ENCODE data around the gene TGFBRAP1. TPM values are rescaled to one million over a fixed set of nuclear protein-coding genes. Genes with fewer than 3 reads are reported as not detected.
"Not testable (repeated sequence)": the region's sequence is repeated elsewhere in the genome, so short reads cannot be mapped to it uniquely, and the experiment has no call there.

The TGFBRAP1 gene
- total RNA-seq, 1 experiment from 2014 or later: 19.3 TPM

DNA sequence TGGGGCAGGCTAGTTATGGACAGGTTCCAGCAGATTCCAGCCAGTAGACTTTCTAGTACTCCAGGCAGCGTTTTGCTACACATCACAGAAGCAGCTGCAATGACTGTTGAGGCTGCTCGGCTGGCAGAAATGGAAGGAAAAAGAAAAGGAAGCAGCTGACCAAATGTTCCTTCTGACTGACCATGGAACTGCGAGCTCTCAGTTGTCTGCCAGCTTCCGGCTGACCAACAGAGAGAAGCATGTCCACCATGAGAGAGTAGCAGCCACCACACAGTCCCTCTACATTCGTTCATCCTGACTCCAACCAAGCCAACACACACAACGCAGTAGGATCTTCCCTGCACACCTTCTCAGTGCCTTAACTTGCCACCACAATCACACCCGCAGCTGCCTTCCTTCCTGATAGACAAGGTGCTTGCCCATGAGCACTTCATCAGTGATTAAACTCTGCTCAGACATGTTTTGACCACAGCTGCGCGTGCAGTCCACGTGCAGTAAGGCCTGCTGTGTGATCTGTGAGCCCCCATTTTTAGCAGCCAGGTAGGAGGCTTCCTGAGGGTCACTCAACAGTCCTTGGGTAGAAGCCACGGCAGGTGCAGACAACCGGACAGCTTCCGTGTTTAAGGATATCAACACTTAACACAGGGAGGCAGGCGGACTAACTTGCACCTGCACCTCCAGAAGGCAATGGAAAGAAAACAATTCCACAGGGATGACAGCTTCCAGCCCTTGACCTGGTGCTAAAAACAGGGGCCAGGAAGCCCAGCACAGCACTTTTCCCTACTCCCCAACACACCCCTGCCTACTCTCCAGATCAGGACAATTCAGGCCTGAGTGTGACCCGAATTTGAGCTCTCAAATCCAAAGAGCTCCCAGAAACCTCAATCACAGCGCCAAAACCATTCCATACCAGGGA, 996 bp downstream of the TGFBRAP1 start:
- BruUV-seq (replicated peaks): no TSS peak
- ChIA-PET CTCF (interaction anchor here (0.6 to 2.5 kb wide), 10 partner anchors 8 to 212 kb away, joined by 3 to 8 read pairs (median 3); no protein-coding TSS in a partner anchor), POLR2A (interaction anchor here (0.5 to 3.7 kb wide), 15 partner anchors 8 to 865 kb away, joined by 3 to 48 read pairs (median 3); partner anchors contain the start of genes C2orf49 and FHL2)
- intact Hi-C loops (cut with micrococcal nuclease): no loop called here
- no peaks in the 10 kb centered on the region for H3K27me3 Mint-ChIP-seq (ENCODE audit: insufficient read depth, unreplicated experiment)
- peak overlapping the region; percentile 59 for H3K27ac Mint-ChIP-seq (ENCODE audit: low read depth, unreplicated experiment)
- peak; percentile 33 for DNase-seq (ENCODE audit: unreplicated experiment)
- H3K9me3 Mint-ChIP-seq (ENCODE audit: unreplicated experiment): no peaks in the 10 kb centered on the region
- H3K4me1 Mint-ChIP-seq (ENCODE audit: insufficient read depth, unreplicated experiment): peaks cover 20% of the 10 kb centered on the region
- H3K4me3 Mint-ChIP-seq (ENCODE audit: unreplicated experiment): peak overlapping the region; percentile 76
- TF ChIP-seq, protein P1, sequence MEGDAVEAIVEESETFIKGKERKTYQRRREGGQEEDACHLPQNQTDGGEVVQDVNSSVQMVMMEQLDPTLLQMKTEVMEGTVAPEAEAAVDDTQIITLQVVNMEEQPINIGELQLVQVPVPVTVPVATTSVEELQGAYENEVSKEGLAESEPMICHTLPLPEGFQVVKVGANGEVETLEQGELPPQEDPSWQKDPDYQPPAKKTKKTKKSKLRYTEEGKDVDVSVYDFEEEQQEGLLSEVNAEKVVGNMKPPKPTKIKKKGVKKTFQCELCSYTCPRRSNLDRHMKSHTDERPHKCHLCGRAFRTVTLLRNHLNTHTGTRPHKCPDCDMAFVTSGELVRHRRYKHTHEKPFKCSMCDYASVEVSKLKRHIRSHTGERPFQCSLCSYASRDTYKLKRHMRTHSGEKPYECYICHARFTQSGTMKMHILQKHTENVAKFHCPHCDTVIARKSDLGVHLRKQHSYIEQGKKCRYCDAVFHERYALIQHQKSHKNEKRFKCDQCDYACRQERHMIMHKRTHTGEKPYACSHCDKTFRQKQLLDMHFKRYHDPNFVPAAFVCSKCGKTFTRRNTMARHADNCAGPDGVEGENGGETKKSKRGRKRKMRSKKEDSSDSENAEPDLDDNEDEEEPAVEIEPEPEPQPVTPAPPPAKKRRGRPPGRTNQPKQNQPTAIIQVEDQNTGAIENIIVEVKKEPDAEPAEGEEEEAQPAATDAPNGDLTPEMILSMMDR (IDR thresholded peaks at IDR 0.05; ENCODE audit: unreplicated experiment): no peak
- H3K36me3 Mint-ChIP-seq (ENCODE audit: insufficient read depth, unreplicated experiment): peaks cover 5% of the 10 kb centered on the region

DNA sequence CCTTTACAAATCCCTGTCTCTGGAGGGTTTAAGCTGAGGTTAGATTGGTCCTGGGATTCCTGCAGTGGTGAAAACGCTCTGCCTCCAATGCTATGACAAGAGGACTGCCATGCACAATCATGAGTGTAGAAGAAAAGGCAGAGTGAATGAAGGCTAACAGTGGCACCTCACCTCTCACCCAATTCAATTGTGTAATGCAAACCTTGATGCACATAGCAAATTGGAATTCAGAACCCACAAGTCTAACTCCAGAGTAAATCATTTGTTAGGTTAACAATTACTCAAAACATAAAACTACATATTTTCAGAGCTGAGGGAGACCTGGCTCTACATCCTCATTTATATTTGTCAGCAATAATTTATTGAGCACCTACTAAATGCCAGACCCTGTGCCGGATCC, 1.8 kb downstream of the TGFBRAP1 start:
- Mint-ChIP-seq H3K36me3 (ENCODE audit: insufficient read depth, unreplicated experiment) (peaks cover 5% of the 10 kb centered on the region), H3K9me3 (ENCODE audit: unreplicated experiment) (no peaks in the 10 kb centered on the region), H3K4me1 (ENCODE audit: insufficient read depth, unreplicated experiment) (peaks cover 22% of the 10 kb centered on the region), H3K27ac (ENCODE audit: low read depth, unreplicated experiment) (peak overlapping the region; percentile 59), H3K4me3 (ENCODE audit: unreplicated experiment) (no peak overlapping the region), H3K27me3 (ENCODE audit: insufficient read depth, unreplicated experiment) (no peaks in the 10 kb centered on the region)
- TSS peak; percentile 31 for BruUV-seq (replicated peaks)
- POLR2A ChIA-PET: interaction anchor here (0.9 to 3.7 kb wide), 4 partner anchors 9 to 128 kb away, joined by 3 to 48 read pairs (median 6); partner anchors contain the start of gene C2orf49
- intact Hi-C loops (cut with micrococcal nuclease): no loop called here
- DNase-seq (ENCODE audit: unreplicated experiment): no peak
- TF ChIP-seq, protein P1 (IDR thresholded peaks at IDR 0.05; ENCODE audit: unreplicated experiment): no peak
- CTCF ChIA-PET: interaction anchor here (0.6 to 2.5 kb wide), 6 partner anchors 11 to 33 kb away, joined by 3 to 7 read pairs (median 3); no protein-coding TSS in a partner anchor

DNA sequence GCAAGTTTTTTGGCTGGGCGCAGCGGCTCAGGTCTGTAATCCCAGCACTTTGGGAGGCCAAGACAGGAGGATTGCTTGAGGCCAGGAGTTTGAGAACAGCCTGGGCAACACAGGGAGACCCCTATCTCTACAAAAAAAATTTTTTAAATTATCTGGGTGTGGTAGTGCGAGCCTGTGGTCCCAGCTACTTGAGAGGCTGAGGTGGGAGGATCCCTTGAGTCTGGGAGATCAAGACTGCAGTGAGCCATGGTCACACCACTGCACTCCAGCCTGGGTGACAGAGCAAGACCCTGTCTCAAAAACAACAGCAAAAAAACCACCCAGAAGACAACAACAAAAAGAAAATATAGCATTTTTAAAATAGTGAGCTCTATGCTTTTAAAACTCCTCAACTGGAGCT, 2.3 kb downstream of the TGFBRAP1 start:
- H3K36me3 Mint-ChIP-seq (ENCODE audit: insufficient read depth, unreplicated experiment); DNase-seq (ENCODE audit: unreplicated experiment); BruUV-seq (replicated peaks); H3K27ac Mint-ChIP-seq (ENCODE audit: low read depth, unreplicated experiment); H3K9me3 Mint-ChIP-seq (ENCODE audit: unreplicated experiment); intact Hi-C loops (cut with micrococcal nuclease); H3K4me3 Mint-ChIP-seq (ENCODE audit: unreplicated experiment); H3K27me3 Mint-ChIP-seq (ENCODE audit: insufficient read depth, unreplicated experiment): not testable (repeated sequence)
- peaks cover 24% of the 10 kb centered on the region for H3K4me1 Mint-ChIP-seq (ENCODE audit: insufficient read depth, unreplicated experiment)
- CTCF ChIA-PET: interaction anchor here (0.6 to 1.0 kb wide), 3 partner anchors 12 to 33 kb away, joined by 3 read pairs; no protein-coding TSS in a partner anchor
- POLR2A ChIA-PET: interaction anchor here (3.7 kb wide), 1 partner anchor 11 kb away, joined by 48 read pairs; the partner anchor contains the start of gene C2orf49

DNA sequence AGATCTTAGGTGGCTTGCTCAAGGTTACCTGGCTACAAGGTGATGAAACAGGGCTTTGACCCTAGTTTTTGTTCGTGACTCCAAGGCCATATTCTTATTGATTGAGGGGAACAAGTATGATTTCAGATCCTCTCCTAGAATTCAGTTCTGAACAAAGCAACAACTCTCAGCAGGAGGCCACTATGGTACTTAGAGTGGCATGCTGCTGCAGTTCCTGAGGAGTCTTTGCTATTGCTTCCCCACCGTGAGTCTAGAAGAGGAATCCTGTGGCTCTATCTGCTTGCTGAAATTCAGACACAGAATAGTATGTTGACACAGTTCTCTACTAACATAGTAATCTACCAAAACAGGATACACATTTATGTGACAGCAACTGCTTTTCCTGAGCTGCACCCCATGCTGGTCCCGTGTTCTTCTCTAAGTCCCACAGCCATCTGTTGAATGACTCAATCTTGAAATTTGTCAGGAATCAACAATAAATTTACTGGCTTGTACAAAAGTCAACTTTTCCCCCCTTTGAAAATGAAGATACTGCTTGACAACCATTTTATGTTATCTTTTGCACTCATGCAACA, 4.1 kb downstream of the TGFBRAP1 start:
- Mint-ChIP-seq H3K27ac (ENCODE audit: low read depth, unreplicated experiment) (no peak overlapping the region), H3K9me3 (ENCODE audit: unreplicated experiment) (no peaks in the 10 kb centered on the region), H3K4me3 (ENCODE audit: unreplicated experiment) (no peak overlapping the region), H3K4me1 (ENCODE audit: insufficient read depth, unreplicated experiment) (peaks cover 24% of the 10 kb centered on the region), H3K36me3 (ENCODE audit: insufficient read depth, unreplicated experiment) (peaks cover 5% of the 10 kb centered on the region), H3K27me3 (ENCODE audit: insufficient read depth, unreplicated experiment) (no peaks in the 10 kb centered on the region)
- intact Hi-C loops (cut with micrococcal nuclease): no loop called here
- ChIA-PET POLR2A (interaction anchor here (0.9 to 1.2 kb wide), 2 partner anchors 71 to 78 kb away, joined by 3 read pairs; no protein-coding TSS in a partner anchor), CTCF (interaction anchor here (1.2 kb wide), 2 partner anchors 15 to 31 kb away, joined by 3 to 5 read pairs; no protein-coding TSS in a partner anchor)
- BruUV-seq (replicated peaks): no TSS peak
- TF ChIP-seq, protein P1 (IDR thresholded peaks at IDR 0.05; ENCODE audit: unreplicated experiment): no peak
- no peak for DNase-seq (ENCODE audit: unreplicated experiment)
